DMS114 treated with DMSO at 0.1 percent for 48 hours (cell line): ENCODE data around the gene NLRP10.
"Not testable (repeated sequence)": the region's sequence is repeated elsewhere in the genome, so short reads cannot be mapped to it uniquely, and the experiment has no call there.

ENCODE experiments used
- DNase-seq: peaks from one replicate; lab custom pipeline; 2025; ENCODE audit not compliant: unreplicated experiment; lab: John Stamatoyannopoulos, UW

The NLRP10 gene

GRCh38 chr11:7965386-7965785 is at the start of gene NLRP10:
NLRP10 (minus strand) TSS chr11:7965447; CDS start chr11:7963495, 1,952 bp downstream.
- DNase-seq = no peak

- DNase-seq = no peak
Observed at GRCh38 chr11:8013833-8014232, 48.6 kb upstream of the NLRP10 start.

GRCh38 chr11:8011981-8012444 is 46.8 kb upstream of the NLRP10 start:
- DNase-seq = no peak

- no peak for DNase-seq
Observed at GRCh38 chr11:8011371-8011770, 46.1 kb upstream of the NLRP10 start.

- DNase-seq = no peak
Observed at GRCh38 chr11:8009856-8010255, 44.6 kb upstream of the NLRP10 start.

GRCh38 chr11:8008212-8008611 is 43.0 kb upstream of the NLRP10 start:
- no peak for DNase-seq

GRCh38 chr11:8006349-8006977 is 41.2 kb upstream of the NLRP10 start:
- DNase-seq = peak; percentile 16

- DNase-seq = no peak
Observed at GRCh38 chr11:8005556-8005955, 40.3 kb upstream of the NLRP10 start.

GRCh38 chr11:8004008-8004407 is 38.8 kb upstream of the NLRP10 start:
- no peak for DNase-seq

GRCh38 chr11:8003187-8003586 is 37.9 kb upstream of the NLRP10 start:
- no peak for DNase-seq

- DNase-seq = no peak
Observed at GRCh38 chr11:8002676-8003075, 37.4 kb upstream of the NLRP10 start.

- DNase-seq = no peak
Observed at GRCh38 chr11:8000390-8000789, 35.1 kb upstream of the NLRP10 start.

GRCh38 chr11:7999795-8000194 is 34.5 kb upstream of the NLRP10 start:
- DNase-seq = no peak

GRCh38 chr11:7994581-7995278 is 29.5 kb upstream of the NLRP10 start:
- DNase-seq = no peak

GRCh38 chr11:7987560-7987883 is 22.3 kb upstream of the NLRP10 start:
- DNase-seq = not testable (repeated sequence)

- DNase-seq = peak; percentile 95
Observed at GRCh38 chr11:7986768-7987559, 21.7 kb upstream of the NLRP10 start, which contains the start of gene EIF3F. EIF3F (plus strand) TSS chr11:7987337; CDS start chr11:7987353, 16 bp downstream.

- DNase-seq = no peak
Observed at GRCh38 chr11:7983832-7984590, 18.8 kb upstream of the NLRP10 start.

GRCh38 chr11:7982582-7983119 is 17.4 kb upstream of the NLRP10 start:
- no peak for DNase-seq

GRCh38 chr11:7981619-7982157 is 16.4 kb upstream of the NLRP10 start:
- no peak for DNase-seq

- peak; percentile 1 for DNase-seq
Observed at GRCh38 chr11:7977232-7977917, 12.1 kb upstream of the NLRP10 start.
